ENCODE results near the gene NADSYN1. TPM values are rescaled to one million over a fixed set of nuclear protein-coding genes. Genes with fewer than 3 reads are reported as not detected.

NADSYN1 gene
- total RNA-seq, 1 experiment from 2014 or later, result 58.2 TPM

DNA sequence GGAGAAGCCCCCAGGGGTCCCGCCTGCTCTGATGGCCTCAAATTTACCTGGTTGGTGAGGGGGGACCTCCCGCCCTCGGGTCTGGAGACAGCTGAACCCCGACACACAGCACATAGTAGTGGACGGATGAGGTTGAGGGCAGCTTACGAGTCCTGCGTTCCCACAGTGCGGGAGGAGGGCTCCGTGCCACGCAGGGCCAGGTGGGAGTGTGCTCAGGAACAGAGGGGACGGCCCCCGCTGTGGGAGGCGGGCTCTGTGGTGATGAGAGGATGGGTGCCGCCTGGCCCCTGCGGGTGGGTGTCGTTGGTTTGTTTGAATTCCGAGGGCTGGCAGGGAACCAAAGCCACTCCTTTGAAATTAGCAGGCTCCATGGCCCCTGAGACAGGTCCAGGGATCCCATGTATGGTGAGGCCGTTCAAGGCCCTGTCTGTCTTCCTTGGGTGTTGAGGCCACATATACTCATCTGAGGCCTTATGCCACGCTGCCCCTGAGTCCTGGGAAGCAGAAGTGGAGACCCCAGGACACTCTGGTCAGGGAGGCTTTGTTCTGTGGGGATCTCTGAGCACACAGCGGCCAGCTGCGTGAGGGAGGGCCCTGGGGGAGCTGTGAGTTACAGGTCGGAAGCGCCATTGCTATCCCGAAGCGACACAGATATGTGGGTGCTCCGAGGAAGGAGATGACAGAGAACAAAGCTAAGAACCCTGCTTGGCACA is 21.9 kb downstream of the NADSYN1 start:
- no peaks in the 10 kb centered on the region for H3K4me1 ChIP-seq (ENCODE audit: control insufficient read depth in 1 of 2, insufficient read depth in 2 of 2, low read length in 2 of 2)
- peaks cover 2 to 5% of the 10 kb centered on the region in 2 experiments; a peak in 2 of 4 replicates for H3K36me3 ChIP-seq (ENCODE audit: control insufficient read depth in 1 of 2, insufficient read depth in 2 of 2, low read length in 2 of 2)
- no peaks in the 10 kb centered on the region for H3K27me3 ChIP-seq (ENCODE audit: insufficient read depth, low read length)
- no peak overlapping the region for H3K27ac ChIP-seq (ENCODE audit: low read depth, low read length)
- ChIA-PET POLR2A (no interaction called here), RAD21 (ENCODE audit: low non-redundant PET in 1 of 2, low total read pairs in 2 of 2, uncharacterized antibody in 2 of 2, unreplicated experiment in 2 of 2) (no interaction called here), CTCF (no interaction called here)
- H4K20me1 ChIP-seq (ENCODE audit: insufficient read depth), result no peaks in the 10 kb centered on the region
- intact Hi-C loops (cut with micrococcal nuclease), result no loop called here
- no peaks in the 10 kb centered on the region for H3K79me2 ChIP-seq (ENCODE audit: insufficient read depth, low read length)
- no peaks in the 10 kb centered on the region for H3K9me2 ChIP-seq (ENCODE audit: insufficient read depth)
- no peaks in the 10 kb centered on the region for H3K9me3 ChIP-seq (ENCODE audit: control insufficient read depth in 1 of 2, insufficient read depth in 1 of 2, low read depth in 1 of 2, low read length in 2 of 2)
- no peak overlapping the region for H2AFZ ChIP-seq (ENCODE audit: low read depth, low read length, poor library complexity, severe bottlenecking)
- no peak overlapping the region for H3K4me2 ChIP-seq (ENCODE audit: low read length)
- no TSS peak for BruUV-seq (replicated peaks)
- no peak overlapping the region for H3K9ac ChIP-seq (ENCODE audit: low read length)
- no peak overlapping the region for H3K4me3 ChIP-seq (replicated peaks in 1 of 2; ENCODE audit: low read depth in 1 of 2, low read length in 2 of 2)
- TF ChIP-seq ZNF274 (IDR thresholded peaks at IDR 0.05; ENCODE audit: low read depth, low read length) (no peak), RAD21 (IDR thresholded peaks at IDR 0.05; ENCODE audit: low read depth) (no peak), FOSL1 (IDR thresholded peaks at IDR 0.05; ENCODE audit: low read depth) (no peak), POLR2AphosphoS5 (IDR thresholded peaks at IDR 0.05; ENCODE audit: low read depth, low read length) (no peak), ELF1 (IDR thresholded peaks at IDR 0.05; ENCODE audit: borderline replicate concordance, low read depth) (no peak), JUND (IDR thresholded peaks at IDR 0.05) (no peak)
- TF ChIP-seq, protein P1, sequence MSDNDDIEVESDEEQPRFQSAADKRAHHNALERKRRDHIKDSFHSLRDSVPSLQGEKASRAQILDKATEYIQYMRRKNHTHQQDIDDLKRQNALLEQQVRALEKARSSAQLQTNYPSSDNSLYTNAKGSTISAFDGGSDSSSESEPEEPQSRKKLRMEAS (IDR thresholded peaks at IDR 0.05), result no peak
- TF ChIP-seq, protein P2, sequence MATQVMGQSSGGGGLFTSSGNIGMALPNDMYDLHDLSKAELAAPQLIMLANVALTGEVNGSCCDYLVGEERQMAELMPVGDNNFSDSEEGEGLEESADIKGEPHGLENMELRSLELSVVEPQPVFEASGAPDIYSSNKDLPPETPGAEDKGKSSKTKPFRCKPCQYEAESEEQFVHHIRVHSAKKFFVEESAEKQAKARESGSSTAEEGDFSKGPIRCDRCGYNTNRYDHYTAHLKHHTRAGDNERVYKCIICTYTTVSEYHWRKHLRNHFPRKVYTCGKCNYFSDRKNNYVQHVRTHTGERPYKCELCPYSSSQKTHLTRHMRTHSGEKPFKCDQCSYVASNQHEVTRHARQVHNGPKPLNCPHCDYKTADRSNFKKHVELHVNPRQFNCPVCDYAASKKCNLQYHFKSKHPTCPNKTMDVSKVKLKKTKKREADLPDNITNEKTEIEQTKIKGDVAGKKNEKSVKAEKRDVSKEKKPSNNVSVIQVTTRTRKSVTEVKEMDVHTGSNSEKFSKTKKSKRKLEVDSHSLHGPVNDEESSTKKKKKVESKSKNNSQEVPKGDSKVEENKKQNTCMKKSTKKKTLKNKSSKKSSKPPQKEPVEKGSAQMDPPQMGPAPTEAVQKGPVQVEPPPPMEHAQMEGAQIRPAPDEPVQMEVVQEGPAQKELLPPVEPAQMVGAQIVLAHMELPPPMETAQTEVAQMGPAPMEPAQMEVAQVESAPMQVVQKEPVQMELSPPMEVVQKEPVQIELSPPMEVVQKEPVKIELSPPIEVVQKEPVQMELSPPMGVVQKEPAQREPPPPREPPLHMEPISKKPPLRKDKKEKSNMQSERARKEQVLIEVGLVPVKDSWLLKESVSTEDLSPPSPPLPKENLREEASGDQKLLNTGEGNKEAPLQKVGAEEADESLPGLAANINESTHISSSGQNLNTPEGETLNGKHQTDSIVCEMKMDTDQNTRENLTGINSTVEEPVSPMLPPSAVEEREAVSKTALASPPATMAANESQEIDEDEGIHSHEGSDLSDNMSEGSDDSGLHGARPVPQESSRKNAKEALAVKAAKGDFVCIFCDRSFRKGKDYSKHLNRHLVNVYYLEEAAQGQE (IDR thresholded peaks at IDR 0.05; ENCODE audit: low read depth), result no peak
- DNase-seq (ENCODE audit: low read depth, low spot score) (no peak), ATAC-seq (no peak)

All from HCT116 (cell line).